Stomach (tissue), 9 donors: ENCODE data around the gene ZFAND6. TPM values are rescaled to one million over a fixed set of nuclear protein-coding genes. Genes with fewer than 3 reads are reported as not detected.

Experiments
- DNase-seq, 2 donors: peaks; one replicate each; pipeline versions ENCODE4 v3.0.0 to v3.0.0-alpha.2; 2013 to 2019
- H3K27ac ChIP-seq, 5 donors: fragments of 200-600 bp in 4 of 5; sonication (generic) in 4 of 5; one replicate each; pipeline ENCODE4 v1.5.1; 2013 to 2019; ENCODE audit warnings: mild to moderate bottlenecking in 1 of 5, moderate library complexity in 1 of 5
- H3K27me3 ChIP-seq, 3 donors: fragments of 200-600 bp; sonication (generic); one replicate each; pipeline ENCODE4 v1.5.1; 2017 to 2019; ENCODE audit warnings: mixed run types in 1 of 3
- H3K36me3 ChIP-seq, 4 donors: fragments of 200-600 bp; sonication (generic); 1 replicate in 3 of 4; 2 replicates in 1 of 4; pipeline ENCODE4 v1.5.1; 2016 to 2019
- H3K4me1 ChIP-seq, 4 donors: fragments of 200-600 bp; sonication (generic); one replicate each; pipeline ENCODE4 v1.5.1; 2016 to 2019
- H3K4me3 ChIP-seq, 4 donors: fragments of 200-600 bp; sonication (generic) in 3 of 4; one replicate each; pipeline ENCODE4 v1.5.1; 2016 to 2019; ENCODE audit warnings: mild to moderate bottlenecking in 1 of 4
- H3K9me3 ChIP-seq, 4 donors: fragments of 200-600 bp; sonication (generic); one replicate each; pipeline ENCODE4 v1.5.1; 2016 to 2019
- CTCF ChIP-seq, 7 experiments: fragments of 450-650 bp in 4 of 7; fragments of 200-600 bp in 3 of 7; sonication (generic) in 3 of 7; IDR thresholded peaks; one replicate each; pipeline ENCODE4 v1.5.1; 2016 to 2019; ENCODE audit warnings: antibody characterized with exemption in 7 of 7, control low read depth in 2 of 7, mild to moderate bottlenecking in 1 of 7
- EP300 ChIP-seq: sonication (generic); formaldehyde crosslinking; IDR thresholded peaks from one replicate; pipeline ENCODE4 v1.6.1; 2017; ENCODE audit warnings: antibody characterized with exemption
- POLR2A ChIP-seq, 4 donors: fragments of 450-650 bp; IDR thresholded peaks; one replicate each; pipeline ENCODE4 v1.6.1; 2016; ENCODE audit warnings: antibody characterized with exemption in 4 of 4, control low read depth in 2 of 4, mild to moderate bottlenecking in 1 of 4, moderate library complexity in 1 of 4
- POLR2AphosphoS5 ChIP-seq, 3 donors: sonication (generic); formaldehyde crosslinking; IDR thresholded peaks; one replicate each; pipeline ENCODE4 v1.6.1; 2016; ENCODE audit warnings: antibody characterized with exemption in 3 of 3
- WGBS, 5 donors: extraction: QIAGEN DNeasy Blood & Tissue Kit in 3 of 5; methylation state at CpG; one replicate each; pipeline versions ENCODE4 v1.1.5 to v1.1.7; 2013 to 2018; 5-methylcytosine and 5-hydroxymethylcytosine counted together
- intact Hi-C: fragments of 100-400 bp; cut with DNase I; formaldehyde crosslinking; loops from one replicate; pipeline ENCODE4 v1.15.1; 2023; ENCODE audit warnings: low total_unique reads
- polyA plus RNA-seq, 3 donors: library from polyadenylated mRNA; stranded (reverse); fragments of 200-250 nt; gene quantifications; one replicate each; pipeline ENCODE4 v1.2.3, GENCODE V29; 2013
- total RNA-seq, 5 donors: library from RNA; depleted of rRNA; stranded (reverse); fragments of >200 nt; gene quantifications; one replicate each; pipeline versions ENCODE4 v1.1.0 to v1.2.3, GENCODE V29; 2014 to 2016
- donor health status: healthy with polysubstance abuse.
- donor health status: Bipolar disorder and iron deficiency.
- donor health status: healthy.

The ZFAND6 gene
- total and polyA plus RNA-seq, 8 donors, result 12.2 to 271 (median 66.4) TPM

GRCh38 chr15:80072285-80072994, 13.0 kb downstream of the ZFAND6 start:
- 0 to 8% (median 3%) methylated on average over 1 of the region's 1 CpG for WGBS, 5 donors
- H3K4me1 ChIP-seq, result peaks cover 25 to 83% (median 61%) of the 10 kb centered on the region in 4 donors
- intact Hi-C loops, result no loop called here
- peak overlapping the region in 4 of 5 donors; percentile 49 to 75 (median 56) for H3K27ac ChIP-seq
- H3K27me3 ChIP-seq, result no peaks in the 10 kb centered on the region
- no peaks in the 10 kb centered on the region for H3K9me3 ChIP-seq
- DNase-seq, result peak in 1 of 2 donors; percentile 95
- no peaks in the 10 kb centered on the region for H3K36me3 ChIP-seq
- TF ChIP-seq EP300, result no peak
- no peak for TF ChIP-seq CTCF (IDR thresholded peaks at IDR 0.05)
- TF ChIP-seq POLR2AphosphoS5 (IDR thresholded peaks at IDR 0.05), result peak in 2 of 3 donors; percentile 23 to 77
- no peak for TF ChIP-seq POLR2A (IDR thresholded peaks at IDR 0.05)
- peak overlapping the region; percentile 34 to 42 (median 36) for H3K4me3 ChIP-seq

GRCh38 chr15:80073197-80073596, 13.7 kb downstream of the ZFAND6 start:
- no peak for DNase-seq
- Histone ChIP-seq H3K4me1 (peaks cover 25 to 81% (median 59%) of the 10 kb centered on the region in 4 donors), H3K36me3 (no peaks in the 10 kb centered on the region), H3K27ac (peak overlapping the region in 3 of 5 donors; percentile 49 to 75 (median 49)), H3K9me3 (no peaks in the 10 kb centered on the region), H3K27me3 (no peaks in the 10 kb centered on the region), H3K4me3 (peak overlapping the region; percentile 34 to 42 (median 36))
- TF ChIP-seq EP300 (no peak), POLR2AphosphoS5 (IDR thresholded peaks at IDR 0.05) (no peak), POLR2A (IDR thresholded peaks at IDR 0.05) (no peak), CTCF (IDR thresholded peaks at IDR 0.05) (no peak)
- WGBS, 5 donors, result 16 to 27% (median 22%) methylated on average over 3 of the region's 3 CpGs
- intact Hi-C loops, result no loop called here

GRCh38 chr15:80076321-80077318, 17.1 kb downstream of the ZFAND6 start:
- peak overlapping the region in 3 of 5 donors; percentile 27 to 59 (median 30) for H3K27ac ChIP-seq
- WGBS, 5 donors, result 26 to 44% (median 39%) methylated on average over 8 of the region's 8 CpGs

More at GRCh38 chr15:80076321-80077318, 17.1 kb downstream of the ZFAND6 start:
- peak in 1 of 2 donors; percentile 30 for DNase-seq
- H3K27me3 ChIP-seq, result no peaks in the 10 kb centered on the region
- TF ChIP-seq POLR2A (IDR thresholded peaks at IDR 0.05) (no peak), POLR2AphosphoS5 (IDR thresholded peaks at IDR 0.05) (no peak), CTCF (IDR thresholded peaks at IDR 0.05) (no peak), EP300 (no peak)
- intact Hi-C loops, result no loop called here
- H3K36me3 ChIP-seq, result peaks cover 0 to 4% (median 0%) of the 10 kb centered on the region in 4 donors
- no peaks in the 10 kb centered on the region for H3K9me3 ChIP-seq
- H3K4me1 ChIP-seq, result peaks cover 11 to 72% (median 40%) of the 10 kb centered on the region in 4 donors
- H3K4me3 ChIP-seq, result no peak overlapping the region
